Activated naive CD4-positive, alpha-beta T cell treated with anti-CD3 and anti-CD28 coated beads, Interleukin-2, amount 50 U/mL, for 24 hours (primary cell): Measurements from ENCODE around the gene KCNA1.

ENCODE experiments used
- H3K27ac Mint-ChIP-seq: one replicate; pipeline ENCODE4 v1.8.0; 2021; ENCODE audit warnings: mild to moderate bottlenecking, mixed read lengths
- H3K27me3 Mint-ChIP-seq: one replicate; pipeline ENCODE4 v1.8.0; 2021; ENCODE audit warnings: mixed read lengths
- H3K36me3 Mint-ChIP-seq: one replicate; pipeline ENCODE4 v1.8.0; 2021; ENCODE audit warnings: mixed read lengths
- H3K4me1 Mint-ChIP-seq: one replicate; pipeline ENCODE4 v1.8.0; 2021; ENCODE audit warnings: mixed read lengths
- H3K4me3 Mint-ChIP-seq: one replicate; pipeline ENCODE4 v1.8.0; 2021; ENCODE audit warnings: mild to moderate bottlenecking, mixed read lengths
- H3K9me3 Mint-ChIP-seq: one replicate; pipeline ENCODE4 v1.8.0; 2021; ENCODE audit warnings: mixed read lengths

KCNA1 gene

DNA sequence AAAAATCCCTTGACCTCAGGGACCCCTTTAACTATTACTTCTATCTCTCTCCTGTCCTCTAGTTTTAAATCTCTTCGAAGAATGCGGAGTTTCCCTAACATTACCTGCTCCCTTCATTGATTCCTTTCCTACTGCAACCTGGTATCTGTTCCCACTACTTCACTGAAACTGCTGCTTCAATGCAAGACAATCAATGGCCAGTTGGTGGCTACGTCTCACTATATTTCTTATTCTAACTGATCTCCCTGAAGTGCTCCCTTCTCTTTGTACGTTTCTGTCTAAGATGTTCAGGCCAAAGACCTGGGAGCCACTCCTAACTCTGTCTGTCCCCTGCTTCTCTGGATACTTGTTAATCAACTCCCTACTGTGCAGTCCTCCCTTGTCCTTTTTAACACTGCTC, 10.3 kb upstream of the KCNA1 start:
- peaks cover 13% of the 10 kb centered on the region for H3K27me3 Mint-ChIP-seq
- H3K4me1 Mint-ChIP-seq = no peaks in the 10 kb centered on the region
- no peaks in the 10 kb centered on the region for H3K36me3 Mint-ChIP-seq
- H3K27ac Mint-ChIP-seq = no peak overlapping the region
- no peak overlapping the region for H3K4me3 Mint-ChIP-seq
- H3K9me3 Mint-ChIP-seq = no peaks in the 10 kb centered on the region

DNA sequence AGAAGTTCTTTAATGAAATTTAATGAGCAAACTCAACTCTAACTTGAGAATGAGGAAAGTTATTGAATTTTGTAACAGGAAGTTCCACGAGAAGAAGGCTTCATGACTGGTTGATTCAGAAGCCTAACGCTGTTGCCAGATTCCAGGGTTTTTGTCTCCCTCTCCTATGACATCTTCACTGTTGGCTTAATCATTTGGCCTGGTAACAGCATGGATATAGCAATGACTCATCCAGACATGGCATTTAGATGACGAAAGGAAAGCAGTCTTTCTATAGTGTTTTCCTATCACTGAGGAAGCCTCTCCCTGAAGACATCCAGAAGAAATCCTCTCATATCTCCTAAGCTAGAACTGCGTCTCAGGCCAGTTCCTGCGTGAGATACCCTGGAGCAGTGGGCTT, 9.4 kb upstream of the KCNA1 start:
- H3K4me1 Mint-ChIP-seq = no peaks in the 10 kb centered on the region
- H3K27me3 Mint-ChIP-seq = peaks cover 17% of the 10 kb centered on the region
- H3K27ac Mint-ChIP-seq = no peak overlapping the region
- no peaks in the 10 kb centered on the region for H3K36me3 Mint-ChIP-seq
- H3K9me3 Mint-ChIP-seq = no peaks in the 10 kb centered on the region
- H3K4me3 Mint-ChIP-seq = no peak overlapping the region

DNA sequence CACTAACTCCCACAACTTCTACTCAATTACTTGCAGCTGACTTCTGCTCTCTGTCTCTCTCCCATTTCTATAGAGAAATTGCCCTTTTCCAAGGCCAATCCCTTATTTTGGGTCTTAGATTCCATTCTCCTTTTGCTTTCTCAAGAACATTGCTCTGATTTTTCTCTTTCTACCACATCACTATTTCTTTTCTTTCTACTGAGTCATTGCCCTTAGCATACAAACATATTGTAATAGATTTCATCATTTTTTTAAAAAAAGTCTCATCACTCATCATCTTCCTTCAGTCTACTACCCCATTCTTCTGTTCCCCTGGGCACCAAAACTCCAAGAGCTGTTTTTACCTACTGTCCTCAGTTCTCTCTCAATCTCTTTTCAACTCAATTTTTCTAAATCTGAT, 4.4 kb upstream of the KCNA1 start:
- Mint-ChIP-seq H3K27me3 (peaks cover 26% of the 10 kb centered on the region), H3K4me1 (peaks cover 9% of the 10 kb centered on the region), H3K4me3 (no peak overlapping the region), H3K27ac (no peak overlapping the region), H3K36me3 (no peaks in the 10 kb centered on the region), H3K9me3 (no peaks in the 10 kb centered on the region)

DNA sequence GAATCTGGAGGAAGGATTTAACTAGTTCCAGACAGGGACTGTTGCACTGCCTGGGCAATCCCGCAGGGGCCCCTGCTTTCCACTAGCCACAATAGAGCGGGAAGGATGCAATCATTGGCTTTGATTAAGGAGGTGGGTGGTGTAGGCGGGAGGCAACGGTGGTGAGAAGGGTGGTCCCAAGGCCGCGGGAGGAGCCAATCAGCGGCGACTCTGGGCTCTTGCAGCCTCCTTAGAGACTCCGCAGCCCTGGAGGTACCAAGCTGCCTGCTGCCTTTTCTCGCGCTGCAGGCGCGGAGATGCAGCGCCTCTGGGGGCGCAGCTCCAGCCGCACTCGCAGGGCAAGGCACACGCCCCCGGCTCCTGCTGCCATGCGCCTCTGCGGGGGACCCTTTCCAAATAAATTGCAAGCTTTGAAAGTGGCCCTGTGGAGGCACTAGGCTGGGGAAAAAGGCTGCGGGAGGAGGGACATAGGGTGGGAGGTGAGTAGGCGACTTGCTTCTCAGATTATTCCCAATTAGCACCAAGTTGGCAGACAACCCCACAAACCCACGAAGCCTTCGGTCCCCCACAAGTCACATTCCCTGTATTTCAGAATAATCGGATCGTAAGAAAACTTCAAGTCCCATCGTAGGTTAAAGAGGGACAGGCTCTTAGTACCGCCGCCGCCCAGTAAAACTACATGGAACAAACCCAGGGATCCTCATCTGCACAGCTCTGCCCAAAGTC, 858 bp upstream of the KCNA1 start:
- Mint-ChIP-seq H3K27ac (no peak overlapping the region), H3K4me3 (peak overlapping the region; percentile 57), H3K36me3 (peaks cover 2% of the 10 kb centered on the region), H3K27me3 (peaks cover 34% of the 10 kb centered on the region), H3K9me3 (no peaks in the 10 kb centered on the region), H3K4me1 (peaks cover 18% of the 10 kb centered on the region)

DNA sequence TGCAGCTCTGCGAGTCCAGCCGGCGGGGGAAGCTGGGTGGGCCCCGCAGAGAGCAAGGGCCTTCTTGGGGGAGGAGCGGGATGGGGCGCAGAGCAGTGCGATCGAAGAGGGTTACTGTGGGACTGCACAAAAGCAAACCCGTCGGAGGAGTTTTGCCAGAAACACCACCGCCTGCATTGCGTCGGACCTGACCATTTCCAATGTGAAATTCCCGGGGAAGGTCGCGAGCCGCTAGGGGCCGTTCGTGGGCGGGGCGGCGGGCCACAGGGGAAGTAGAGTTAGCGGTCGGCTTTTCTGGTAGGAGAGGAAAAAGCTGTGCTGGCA, 333 bp upstream of the KCNA1 start:
- Mint-ChIP-seq H3K36me3 (peaks cover 2% of the 10 kb centered on the region), H3K4me1 (peaks cover 18% of the 10 kb centered on the region), H3K4me3 (peak overlapping the region; percentile 57), H3K27ac (no peak overlapping the region), H3K27me3 (peaks cover 36% of the 10 kb centered on the region), H3K9me3 (no peaks in the 10 kb centered on the region)

DNA sequence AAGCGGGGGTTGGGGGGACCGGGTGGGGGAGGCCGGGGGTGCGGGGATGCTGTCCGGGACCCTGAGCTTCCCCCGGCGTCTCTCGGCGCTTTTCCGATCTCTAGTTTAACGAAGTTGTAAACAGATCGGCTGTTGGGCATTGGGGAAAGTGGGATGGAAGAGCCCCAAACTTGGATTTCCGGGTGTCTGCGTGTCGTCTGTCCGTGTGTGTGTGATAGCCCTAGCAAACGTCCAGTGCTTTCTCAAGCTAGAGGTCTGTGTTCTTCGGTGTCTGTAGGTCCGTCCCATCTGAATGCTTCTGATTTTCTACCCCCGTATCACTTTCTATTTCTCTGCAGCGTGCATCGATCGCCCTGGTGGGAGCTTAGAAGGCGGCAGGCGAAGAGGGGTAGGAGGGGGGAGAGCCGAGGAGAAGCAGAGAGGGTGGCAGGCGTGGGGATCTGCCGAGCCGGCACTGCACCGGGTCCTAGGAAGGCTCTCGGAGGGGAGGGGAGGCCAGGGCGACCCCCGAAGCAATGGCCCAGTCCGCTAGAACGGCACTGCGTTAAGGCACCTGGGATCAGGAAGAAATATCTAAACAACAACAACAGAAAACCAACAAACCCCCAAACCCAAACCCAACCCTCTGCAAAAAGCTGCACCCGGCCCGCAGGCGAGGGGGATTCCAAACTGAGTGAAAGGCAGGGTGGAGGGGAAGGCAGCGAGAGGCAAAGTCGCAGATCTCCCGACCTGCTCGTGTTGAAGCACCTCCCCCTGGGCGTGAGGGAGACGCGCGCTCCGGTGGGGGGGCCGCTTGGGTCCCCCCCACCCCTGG, 1.0 kb downstream of the KCNA1 start:
- Mint-ChIP-seq H3K4me3 (peak overlapping the region; percentile 87), H3K36me3 (peaks cover 2% of the 10 kb centered on the region), H3K4me1 (peaks cover 18% of the 10 kb centered on the region), H3K27me3 (peaks cover 41% of the 10 kb centered on the region), H3K9me3 (no peaks in the 10 kb centered on the region), H3K27ac (no peak overlapping the region)

DNA sequence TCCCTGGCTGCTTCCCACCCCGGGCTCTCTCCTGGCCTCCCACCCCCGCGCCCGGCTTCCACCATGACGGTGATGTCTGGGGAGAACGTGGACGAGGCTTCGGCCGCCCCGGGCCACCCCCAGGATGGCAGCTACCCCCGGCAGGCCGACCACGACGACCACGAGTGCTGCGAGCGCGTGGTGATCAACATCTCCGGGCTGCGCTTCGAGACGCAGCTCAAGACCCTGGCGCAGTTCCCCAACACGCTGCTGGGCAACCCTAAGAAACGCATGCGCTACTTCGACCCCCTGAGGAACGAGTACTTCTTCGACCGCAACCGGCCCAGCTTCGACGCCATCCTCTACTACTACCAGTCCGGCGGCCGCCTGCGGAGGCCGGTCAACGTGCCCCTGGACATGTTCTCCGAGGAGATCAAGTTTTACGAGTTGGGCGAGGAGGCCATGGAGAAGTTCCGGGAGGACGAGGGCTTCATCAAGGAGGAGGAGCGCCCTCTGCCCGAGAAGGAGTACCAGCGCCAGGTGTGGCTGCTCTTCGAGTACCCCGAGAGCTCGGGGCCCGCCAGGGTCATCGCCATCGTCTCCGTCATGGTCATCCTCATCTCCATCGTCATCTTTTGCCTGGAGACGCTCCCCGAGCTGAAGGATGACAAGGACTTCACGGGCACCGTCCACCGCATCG, 1.8 kb downstream of the KCNA1 start:
- Mint-ChIP-seq H3K27ac (no peak overlapping the region), H3K9me3 (no peaks in the 10 kb centered on the region), H3K36me3 (peaks cover 2% of the 10 kb centered on the region), H3K4me1 (peaks cover 18% of the 10 kb centered on the region), H3K27me3 (peaks cover 41% of the 10 kb centered on the region), H3K4me3 (peak overlapping the region; percentile 85)

DNA sequence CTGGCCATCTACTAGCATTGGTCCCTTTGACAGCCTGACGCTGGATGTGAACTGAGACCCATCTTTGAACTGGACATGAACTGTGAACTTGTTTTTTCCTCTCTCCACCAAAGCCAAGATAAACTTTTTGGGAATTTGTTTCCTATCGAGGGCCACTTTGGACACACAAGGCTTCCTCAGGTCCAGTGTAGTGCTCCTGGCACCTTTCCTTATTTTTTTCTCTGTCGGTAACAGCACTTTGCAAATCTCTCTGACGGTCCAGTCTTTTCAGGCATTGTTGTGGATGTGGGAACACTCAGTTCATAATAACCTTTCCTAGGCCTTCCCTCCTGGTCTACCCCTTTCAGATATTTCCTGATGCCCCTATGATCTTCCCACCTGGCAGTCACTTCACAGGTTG, 5.0 kb downstream of the KCNA1 start:
- Mint-ChIP-seq H3K36me3 (peaks cover 2% of the 10 kb centered on the region), H3K4me3 (no peak overlapping the region), H3K27me3 (peaks cover 36% of the 10 kb centered on the region), H3K27ac (no peak overlapping the region), H3K9me3 (no peaks in the 10 kb centered on the region), H3K4me1 (peaks cover 14% of the 10 kb centered on the region)

DNA sequence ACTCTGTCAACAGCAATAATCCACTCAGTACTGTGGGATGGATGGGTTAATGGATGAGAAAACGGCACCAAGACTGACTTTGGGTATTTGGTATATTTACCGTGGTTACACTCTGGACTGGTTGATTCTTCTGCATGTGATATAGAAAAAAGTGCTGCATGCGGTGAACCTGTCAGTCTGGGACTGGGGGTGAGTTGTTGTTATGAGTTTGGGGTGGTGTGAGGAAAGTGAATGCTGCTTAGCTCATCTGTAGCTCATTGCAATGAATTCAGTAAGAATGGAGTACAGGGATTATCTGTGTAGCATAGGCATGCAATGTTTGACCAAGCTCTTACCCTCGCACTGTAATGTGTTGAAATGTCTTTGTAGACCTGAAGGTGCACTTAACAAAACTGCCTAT, 6.0 kb downstream of the KCNA1 start:
- no peak overlapping the region for H3K27ac Mint-ChIP-seq
- H3K36me3 Mint-ChIP-seq = peaks cover 2% of the 10 kb centered on the region
- no peak overlapping the region for H3K4me3 Mint-ChIP-seq
- H3K27me3 Mint-ChIP-seq = peaks cover 34% of the 10 kb centered on the region
- H3K9me3 Mint-ChIP-seq = no peaks in the 10 kb centered on the region
- peaks cover 5% of the 10 kb centered on the region for H3K4me1 Mint-ChIP-seq

DNA sequence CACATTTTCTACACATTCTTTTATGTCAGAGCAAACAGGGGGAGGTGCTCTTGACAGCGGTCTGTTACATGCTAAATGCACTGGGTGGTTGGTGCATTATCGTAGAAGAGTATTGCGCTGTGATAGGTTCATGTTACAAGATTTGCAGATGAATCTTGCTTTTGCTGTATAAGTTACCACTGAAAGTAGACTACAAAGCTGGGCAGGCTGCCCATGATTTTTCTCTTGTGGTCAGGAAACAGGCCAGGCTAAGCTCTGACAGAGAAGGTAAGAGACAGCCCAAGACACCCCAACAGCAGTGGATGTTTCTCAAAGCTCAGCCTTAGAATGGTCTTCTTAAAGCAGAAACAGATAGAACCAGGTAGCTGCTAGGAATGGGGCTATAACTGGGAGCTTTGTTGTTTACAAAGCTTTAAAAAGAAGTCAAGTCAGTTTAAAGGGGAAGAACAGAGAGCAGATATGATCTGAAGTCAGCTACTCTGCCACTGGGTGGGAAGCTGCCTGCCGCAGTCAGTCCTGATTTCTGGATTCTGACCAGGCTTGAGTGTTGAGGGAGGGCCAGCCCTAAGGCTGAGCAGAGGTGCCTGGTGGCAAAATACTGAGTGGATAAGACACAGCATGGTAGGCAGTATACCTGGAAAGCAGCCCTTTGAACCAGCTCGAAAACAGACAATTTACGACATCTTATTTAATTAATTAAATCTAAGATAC, 9.4 kb downstream of the KCNA1 start:
- H3K4me1 Mint-ChIP-seq = no peaks in the 10 kb centered on the region
- no peak overlapping the region for H3K4me3 Mint-ChIP-seq
- H3K36me3 Mint-ChIP-seq = no peaks in the 10 kb centered on the region
- H3K27ac Mint-ChIP-seq = no peak overlapping the region
- peaks cover 21% of the 10 kb centered on the region for H3K27me3 Mint-ChIP-seq
- no peaks in the 10 kb centered on the region for H3K9me3 Mint-ChIP-seq

DNA sequence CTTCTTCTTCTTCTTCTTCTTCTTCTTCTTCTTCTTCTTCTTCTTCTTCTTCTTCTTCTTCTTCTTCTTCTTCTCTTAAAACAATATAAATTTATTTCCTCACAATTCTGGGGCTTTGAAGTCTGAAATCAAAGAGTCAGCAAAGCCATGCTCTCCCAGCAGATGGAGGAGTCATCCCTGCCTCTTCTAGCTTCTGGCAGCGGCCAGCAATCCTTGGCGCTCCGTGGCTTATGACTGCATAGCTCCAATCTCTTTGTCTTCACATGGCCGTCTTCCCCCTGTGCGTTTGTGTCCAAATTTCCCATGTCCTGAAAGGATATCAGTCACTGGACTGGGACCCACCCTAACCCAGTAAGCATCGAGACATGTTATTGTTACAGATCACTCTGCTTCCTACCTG, 22.9 kb downstream of the KCNA1 start:
- H3K4me1 Mint-ChIP-seq = no peaks in the 10 kb centered on the region
- no peak overlapping the region for H3K4me3 Mint-ChIP-seq
- no peaks in the 10 kb centered on the region for H3K9me3 Mint-ChIP-seq
- no peaks in the 10 kb centered on the region for H3K36me3 Mint-ChIP-seq
- H3K27me3 Mint-ChIP-seq = peaks cover 21% of the 10 kb centered on the region
- H3K27ac Mint-ChIP-seq = no peak overlapping the region

DNA sequence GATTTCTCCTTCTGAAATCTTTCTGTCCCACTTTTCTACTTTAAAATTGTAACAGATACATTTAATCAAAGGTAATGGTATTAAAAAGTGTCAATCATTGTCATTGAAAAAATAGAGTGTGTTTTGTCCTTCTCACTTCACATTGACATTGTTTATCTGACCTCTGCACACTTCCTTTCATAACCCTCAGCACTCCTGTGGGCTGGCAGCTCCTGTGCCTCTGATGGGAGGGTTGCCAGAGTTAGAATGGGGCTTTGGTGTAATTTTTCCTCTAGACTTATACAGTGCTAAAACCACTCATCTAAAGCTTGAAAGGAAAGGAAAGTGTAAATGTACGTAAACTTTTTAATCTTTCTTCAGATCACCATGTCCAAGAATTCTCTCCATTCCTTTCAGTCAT, 23.7 kb downstream of the KCNA1 start:
- H3K36me3 Mint-ChIP-seq = no peaks in the 10 kb centered on the region
- no peak overlapping the region for H3K27ac Mint-ChIP-seq
- H3K4me3 Mint-ChIP-seq = no peak overlapping the region
- H3K9me3 Mint-ChIP-seq = no peaks in the 10 kb centered on the region
- H3K4me1 Mint-ChIP-seq = no peaks in the 10 kb centered on the region
- peaks cover 19% of the 10 kb centered on the region for H3K27me3 Mint-ChIP-seq

DNA sequence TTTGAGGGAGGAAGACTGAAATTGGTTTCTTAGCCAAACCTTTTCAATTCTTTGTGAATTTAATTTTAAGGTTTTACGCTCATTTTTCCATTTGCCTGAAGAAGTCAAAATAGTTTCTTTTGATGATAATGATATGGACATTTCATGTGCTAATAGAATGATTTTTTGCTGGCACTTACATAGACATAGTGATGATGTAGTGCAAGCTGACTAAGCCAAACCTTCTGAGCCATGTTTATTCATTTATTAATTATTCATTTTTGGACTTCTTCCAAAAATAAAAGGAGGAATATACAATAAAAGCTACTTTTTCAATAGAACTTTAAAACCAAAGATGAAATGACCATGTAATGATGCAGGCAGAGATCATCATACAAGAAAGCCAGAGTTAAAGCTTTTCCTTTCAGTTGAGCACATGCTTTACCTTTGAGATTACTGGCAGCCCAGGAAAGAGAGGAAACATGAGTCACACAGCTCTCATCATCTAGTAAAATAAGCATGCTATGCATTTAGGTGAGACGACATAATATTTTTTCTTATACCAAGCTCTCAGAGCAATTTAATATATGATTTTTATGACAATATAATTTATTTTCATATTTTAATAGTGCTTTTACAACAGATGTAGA, 24.8 kb downstream of the KCNA1 start:
- H3K9me3 Mint-ChIP-seq = no peaks in the 10 kb centered on the region
- no peaks in the 10 kb centered on the region for H3K36me3 Mint-ChIP-seq
- H3K4me1 Mint-ChIP-seq = no peaks in the 10 kb centered on the region
- no peak overlapping the region for H3K27ac Mint-ChIP-seq
- no peak overlapping the region for H3K4me3 Mint-ChIP-seq
- H3K27me3 Mint-ChIP-seq = peaks cover 17% of the 10 kb centered on the region

DNA sequence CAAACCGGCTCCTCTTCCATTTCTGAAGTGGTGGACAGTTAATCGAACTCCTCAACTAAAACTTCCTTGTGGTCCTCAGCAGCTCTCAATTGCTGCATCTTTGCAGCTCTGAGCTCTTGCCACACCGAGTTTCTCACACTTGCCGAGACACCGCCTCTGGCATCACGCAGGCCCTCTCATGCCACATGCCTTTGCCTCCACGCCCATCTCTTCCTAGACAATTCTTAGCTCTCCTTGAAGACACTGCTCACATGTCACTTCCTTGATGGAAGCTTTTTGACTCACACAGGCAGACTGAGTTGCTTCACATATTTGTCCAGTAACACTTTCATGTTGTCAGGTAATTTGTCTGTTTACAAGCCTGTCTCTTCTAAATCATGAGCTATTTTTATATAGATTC, 29.2 kb downstream of the KCNA1 start:
- Mint-ChIP-seq H3K9me3 (no peaks in the 10 kb centered on the region), H3K4me1 (no peaks in the 10 kb centered on the region), H3K27ac (no peak overlapping the region), H3K27me3 (peaks cover 4% of the 10 kb centered on the region), H3K36me3 (no peaks in the 10 kb centered on the region), H3K4me3 (no peak overlapping the region)

DNA sequence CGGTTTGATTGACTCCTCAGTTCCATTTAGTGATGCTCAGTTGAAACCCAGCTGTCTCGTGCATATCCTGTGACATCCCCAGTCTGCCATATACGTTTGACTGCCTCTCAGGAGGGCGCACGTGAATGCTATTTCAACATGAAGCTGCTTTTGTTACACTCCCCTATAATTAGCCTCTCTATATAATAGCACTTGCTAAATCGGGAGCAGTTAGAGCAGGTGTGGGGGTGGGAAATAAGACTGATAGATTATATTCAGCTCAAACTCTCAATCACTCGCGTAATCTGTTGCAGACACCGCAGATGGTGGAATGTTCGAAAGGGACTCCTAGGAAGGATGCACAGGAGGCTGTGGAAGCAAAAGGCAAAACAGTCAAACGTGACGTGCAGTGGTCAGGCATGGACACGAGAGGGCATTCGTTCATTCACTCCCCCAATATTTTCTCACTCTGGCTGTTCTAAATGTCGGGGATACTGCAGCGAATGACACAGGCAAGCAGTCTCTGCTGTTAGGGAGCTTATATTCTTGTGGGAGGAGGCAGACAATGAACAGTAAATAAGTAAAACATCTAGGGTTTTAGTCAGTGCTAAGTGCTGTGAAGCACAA, 29.8 kb downstream of the KCNA1 start:
- no peaks in the 10 kb centered on the region for H3K36me3 Mint-ChIP-seq
- no peak overlapping the region for H3K4me3 Mint-ChIP-seq
- peaks cover 1% of the 10 kb centered on the region for H3K27me3 Mint-ChIP-seq
- no peaks in the 10 kb centered on the region for H3K4me1 Mint-ChIP-seq
- no peaks in the 10 kb centered on the region for H3K9me3 Mint-ChIP-seq
- no peak overlapping the region for H3K27ac Mint-ChIP-seq
